Ovary (tissue), 9 donors: ENCODE data around the gene QSOX1. TPM values are rescaled to one million over a fixed set of nuclear protein-coding genes. Genes with fewer than 3 reads are reported as not detected.

Source experiments
- DNase-seq, 5 donors: peaks; one replicate each; pipeline ENCODE4 v3.0.0-alpha.2; 2019 to 2020
- H3K27ac ChIP-seq, 2 donors: fragments of 200-600 bp; one replicate each; pipeline versions ENCODE4 v1.5.1 to v1.8.0; 2019 to 2022
- H3K27me3 ChIP-seq: fragments of 200-600 bp; one replicate; pipeline ENCODE4 v1.8.0; 2022
- H3K36me3 ChIP-seq: fragments of 200-600 bp; sonication (generic); one replicate; pipeline ENCODE4 v1.5.1; 2019
- H3K4me1 ChIP-seq: one replicate; pipeline ENCODE4 v1.8.1; 2013; ENCODE audit warnings: mild to moderate bottlenecking, moderate library complexity; ENCODE audit not compliant: insufficient read depth
- H3K4me3 ChIP-seq: fragments of 200-600 bp; sonication (generic); one replicate; pipeline ENCODE4 v1.5.1; 2017
- H3K9me3 ChIP-seq, 2 donors: fragments of 200-600 bp in 1 of 2; sonication (generic) in 1 of 2; one replicate each; pipeline versions ENCODE4 v1.5.1 to v1.8.1; 2013 to 2019; ENCODE audit warnings: mild to moderate bottlenecking in 1 of 2, moderate library complexity in 1 of 2
- EP300 ChIP-seq: sonication (generic); formaldehyde crosslinking; IDR thresholded peaks from one replicate; pipeline ENCODE4 v1.6.1; 2017; ENCODE audit warnings: antibody characterized with exemption
- POLR2A ChIP-seq: fragments of 450-650 bp; IDR thresholded peaks from one replicate; pipeline ENCODE4 v1.6.1; 2017; ENCODE audit warnings: antibody characterized with exemption, mild to moderate bottlenecking, moderate library complexity
- WGBS, 3 donors: extraction: QIAGEN DNeasy Blood & Tissue Kit in 1 of 3; methylation state at CpG; one replicate each; pipeline versions ENCODE4 v1.1.5 to v1.1.7; 2013 to 2017; 5-methylcytosine and 5-hydroxymethylcytosine counted together
- intact Hi-C, 4 donors: fragments of 100-400 bp; cut with DNase I; formaldehyde crosslinking; loops; one replicate each; pipeline versions ENCODE4 v1.11.0 to v1.15.1; 2022 to 2023
- polyA plus RNA-seq, 2 donors: library from polyadenylated mRNA; stranded (reverse); fragments of 200-250 nt in 1 of 2; fragments of 350-450 nt in 1 of 2; fragmentation: Illumina TruSeq in 1 of 2; extraction: RNeasy Lipid Tissue Mini Kit (QIAGEN cat#74804) in 1 of 2; gene quantifications; one replicate each; pipeline ENCODE4 v1.2.3, GENCODE V29; 2013 to 2014
- total RNA-seq, 7 donors: library from RNA; depleted of rRNA in 2 of 7; stranded (reverse); fragments of >200 nt in 2 of 7; fragmentation: NEBNext Ultra II Directional in 3 of 7; extraction: Animal tissue kit (Norgen Biotek cat#: 25700) in 3 of 7; gene quantifications; one replicate each; pipeline versions ENCODE4 v1.1.0 to v1.2.4, GENCODE V29; 2016 to 2023
- TF ChIP-seq, protein P1 (sequence below), 3 donors: fragments of 450-650 bp in 2 of 3; fragments of 200-600 bp in 1 of 3; IDR thresholded peaks; one replicate each; pipeline versions ENCODE4 v1.5.1 to v1.8.0; 2016 to 2022; ENCODE audit warnings: antibody characterized with exemption in 3 of 3, mild to moderate bottlenecking in 1 of 3
- donor health status: DM: no; HTN: no; CAD: no; lungs with moderate emphysema.
- donor health status: DM: no; HTN: no; CAD: no.
- donor health status: Bipolar disorder and iron deficiency.
- donor health status: DM: yes; HTN: yes; CAD: no.
- donor health status: DM: no; HTN: no; CAD: no.
- donor health status: DM: yes; HTN: yes; CAD: no.

Gene QSOX1
- total and polyA plus RNA-seq, 9 donors: 57.8 to 475 (median 155) TPM

GRCh38 chr1:180241716-180242544 is 87.3 kb downstream of the QSOX1 start:
- Histone ChIP-seq H3K27me3 (no peaks in the 10 kb centered on the region), H3K4me3 (no peak overlapping the region), H3K36me3 (no peaks in the 10 kb centered on the region), H3K9me3 (no peaks in the 10 kb centered on the region), H3K27ac (no peak overlapping the region), H3K4me1 (no peaks in the 10 kb centered on the region)
- 62 to 70% (median 65%) methylated on average over 8 of the region's 8 CpGs for WGBS, 3 donors
- intact Hi-C loops: no loop called here
- no peak for DNase-seq
- TF ChIP-seq POLR2A: no peak
- TF ChIP-seq EP300: no peak
- TF ChIP-seq, protein P1, sequence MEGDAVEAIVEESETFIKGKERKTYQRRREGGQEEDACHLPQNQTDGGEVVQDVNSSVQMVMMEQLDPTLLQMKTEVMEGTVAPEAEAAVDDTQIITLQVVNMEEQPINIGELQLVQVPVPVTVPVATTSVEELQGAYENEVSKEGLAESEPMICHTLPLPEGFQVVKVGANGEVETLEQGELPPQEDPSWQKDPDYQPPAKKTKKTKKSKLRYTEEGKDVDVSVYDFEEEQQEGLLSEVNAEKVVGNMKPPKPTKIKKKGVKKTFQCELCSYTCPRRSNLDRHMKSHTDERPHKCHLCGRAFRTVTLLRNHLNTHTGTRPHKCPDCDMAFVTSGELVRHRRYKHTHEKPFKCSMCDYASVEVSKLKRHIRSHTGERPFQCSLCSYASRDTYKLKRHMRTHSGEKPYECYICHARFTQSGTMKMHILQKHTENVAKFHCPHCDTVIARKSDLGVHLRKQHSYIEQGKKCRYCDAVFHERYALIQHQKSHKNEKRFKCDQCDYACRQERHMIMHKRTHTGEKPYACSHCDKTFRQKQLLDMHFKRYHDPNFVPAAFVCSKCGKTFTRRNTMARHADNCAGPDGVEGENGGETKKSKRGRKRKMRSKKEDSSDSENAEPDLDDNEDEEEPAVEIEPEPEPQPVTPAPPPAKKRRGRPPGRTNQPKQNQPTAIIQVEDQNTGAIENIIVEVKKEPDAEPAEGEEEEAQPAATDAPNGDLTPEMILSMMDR (IDR thresholded peaks at IDR 0.05): no peak

- H3K27me3 ChIP-seq: no peaks in the 10 kb centered on the region
- no peaks in the 10 kb centered on the region for H3K36me3 ChIP-seq
- H3K27ac ChIP-seq: no peak overlapping the region
- 86 to 89% (median 86%) methylated on average over 11 of the region's 11 CpGs for whole genome bisulfite sequencing, 3 donors
- no peak for DNase-seq
- no peak for TF ChIP-seq POLR2A
- TF ChIP-seq EP300: no peak
- TF ChIP-seq, protein P1 (IDR thresholded peaks at IDR 0.05): no peak
- H3K9me3 ChIP-seq: no peaks in the 10 kb centered on the region
- no peaks in the 10 kb centered on the region for H3K4me1 ChIP-seq
- intact Hi-C loops: no loop called here
- no peak overlapping the region for H3K4me3 ChIP-seq
These were observed 89.0 kb downstream of the QSOX1 start for GRCh38 chr1:180243517-180244221.

DNA sequence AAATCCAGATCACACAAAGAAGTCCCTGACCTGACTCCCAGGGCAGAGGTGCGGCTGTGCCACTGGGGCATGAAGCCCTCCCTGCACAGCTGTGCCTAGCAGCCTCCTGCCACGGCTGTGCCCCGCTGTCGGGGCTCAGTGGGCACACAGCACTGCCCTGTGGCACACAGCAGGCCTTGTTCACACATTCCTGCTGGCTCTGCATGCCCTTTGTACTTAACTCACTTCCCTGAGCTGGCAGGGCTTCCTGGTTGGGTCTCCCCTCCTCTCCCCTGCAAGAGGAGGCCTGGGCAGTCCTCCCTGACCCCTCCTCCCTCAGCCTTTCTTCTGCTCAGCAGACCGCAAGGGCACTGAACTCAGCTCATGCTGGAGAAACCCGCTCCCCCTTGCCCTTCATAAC is 90.2 kb downstream of the QSOX1 start:
- Histone ChIP-seq H3K4me3 (no peak overlapping the region), H3K36me3 (no peaks in the 10 kb centered on the region), H3K27me3 (no peaks in the 10 kb centered on the region), H3K4me1 (no peaks in the 10 kb centered on the region), H3K27ac (no peak overlapping the region), H3K9me3 (no peaks in the 10 kb centered on the region)
- 82 to 86% (median 86%) methylated on average over 6 of the region's 6 CpGs for WGBS, 3 donors
- intact Hi-C loops: no loop called here
- no peak for DNase-seq
- TF ChIP-seq POLR2A (no peak), EP300 (no peak)
- TF ChIP-seq, protein P1 (IDR thresholded peaks at IDR 0.05): no peak

DNA sequence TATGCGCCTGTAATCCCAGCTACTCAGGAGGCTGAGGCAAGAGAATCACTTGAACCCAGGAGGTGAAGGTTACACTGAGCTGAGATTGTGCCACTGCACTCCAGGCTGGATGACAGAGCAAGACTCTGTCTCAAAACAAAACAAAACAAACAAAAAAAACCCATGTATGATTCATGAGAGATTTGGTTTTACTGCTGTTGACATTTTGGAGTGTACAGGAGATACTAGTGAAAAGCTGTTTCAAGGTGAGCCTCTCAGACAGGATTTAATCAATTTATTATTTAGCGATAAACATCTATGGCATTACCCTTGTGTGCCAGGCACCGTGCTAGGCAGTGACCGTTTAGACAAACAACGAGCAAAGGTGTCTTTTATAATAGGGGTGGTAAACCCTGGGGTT is 91.9 kb downstream of the QSOX1 start:
- TF ChIP-seq, protein P1 (IDR thresholded peaks at IDR 0.05): no peak
- TF ChIP-seq EP300 (no peak), POLR2A (no peak)
- 89 to 91% (median 91%) methylated on average over 5 of the region's 5 CpGs for WGBS, 3 donors
- intact Hi-C loops: no loop called here
- H3K27me3 ChIP-seq: no peaks in the 10 kb centered on the region
- H3K27ac ChIP-seq: no peak overlapping the region
- H3K36me3 ChIP-seq: no peaks in the 10 kb centered on the region
- no peaks in the 10 kb centered on the region for H3K4me1 ChIP-seq
- no peak for DNase-seq
- no peaks in the 10 kb centered on the region for H3K9me3 ChIP-seq
- H3K4me3 ChIP-seq: no peak overlapping the region
